ENCODE measurements around the gene SLC12A3.

SLC12A3 gene

DNA sequence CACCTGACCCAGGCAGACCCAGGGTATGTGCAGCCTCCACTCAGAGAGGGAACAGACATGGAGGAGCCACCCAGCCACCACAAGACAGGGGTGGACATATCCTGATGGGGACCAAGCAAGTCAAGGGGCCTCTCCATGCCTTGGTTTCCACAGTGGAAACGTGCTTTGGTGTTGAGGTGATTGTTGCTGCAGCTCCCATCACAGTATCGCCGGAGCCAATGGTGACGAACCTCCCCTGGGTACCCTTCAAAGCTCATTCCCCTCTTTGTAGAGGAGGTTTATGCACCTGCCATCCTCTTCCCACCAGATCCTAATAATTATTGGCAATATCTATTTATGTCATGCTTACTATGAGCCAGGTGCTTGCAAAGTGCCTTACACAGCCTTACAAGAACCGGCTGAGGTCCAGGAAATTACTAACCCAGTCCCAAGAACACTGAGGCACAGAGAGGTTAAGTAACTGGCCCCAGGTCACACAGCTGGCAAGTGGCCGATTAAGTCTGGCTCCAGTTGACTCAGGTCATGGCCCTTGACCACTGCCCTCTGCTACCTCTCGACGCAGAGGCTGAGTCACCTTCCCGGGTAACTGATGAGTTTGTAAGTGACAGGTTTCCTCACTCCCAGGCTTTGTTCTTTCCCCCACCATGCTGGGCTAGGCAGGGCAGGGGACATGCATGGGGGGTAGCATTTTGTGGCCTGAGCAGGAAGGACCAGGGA, 20.6 kb downstream of the SLC12A3 start:
- in situ Hi-C loops (cut with HindIII; ENCODE audit: low sequenced_read_pairs) = no loop called here
- TF ChIP-seq, protein P1, sequence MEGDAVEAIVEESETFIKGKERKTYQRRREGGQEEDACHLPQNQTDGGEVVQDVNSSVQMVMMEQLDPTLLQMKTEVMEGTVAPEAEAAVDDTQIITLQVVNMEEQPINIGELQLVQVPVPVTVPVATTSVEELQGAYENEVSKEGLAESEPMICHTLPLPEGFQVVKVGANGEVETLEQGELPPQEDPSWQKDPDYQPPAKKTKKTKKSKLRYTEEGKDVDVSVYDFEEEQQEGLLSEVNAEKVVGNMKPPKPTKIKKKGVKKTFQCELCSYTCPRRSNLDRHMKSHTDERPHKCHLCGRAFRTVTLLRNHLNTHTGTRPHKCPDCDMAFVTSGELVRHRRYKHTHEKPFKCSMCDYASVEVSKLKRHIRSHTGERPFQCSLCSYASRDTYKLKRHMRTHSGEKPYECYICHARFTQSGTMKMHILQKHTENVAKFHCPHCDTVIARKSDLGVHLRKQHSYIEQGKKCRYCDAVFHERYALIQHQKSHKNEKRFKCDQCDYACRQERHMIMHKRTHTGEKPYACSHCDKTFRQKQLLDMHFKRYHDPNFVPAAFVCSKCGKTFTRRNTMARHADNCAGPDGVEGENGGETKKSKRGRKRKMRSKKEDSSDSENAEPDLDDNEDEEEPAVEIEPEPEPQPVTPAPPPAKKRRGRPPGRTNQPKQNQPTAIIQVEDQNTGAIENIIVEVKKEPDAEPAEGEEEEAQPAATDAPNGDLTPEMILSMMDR (IDR thresholded peaks at IDR 0.05; ENCODE audit: low read depth, low read length, missing control alignments) = no peak
- H3K4me3 ChIP-seq (ENCODE audit: low read depth, low read length) = no peak overlapping the region
- no peak for DNase-seq (ENCODE audit: low read depth)

DNA sequence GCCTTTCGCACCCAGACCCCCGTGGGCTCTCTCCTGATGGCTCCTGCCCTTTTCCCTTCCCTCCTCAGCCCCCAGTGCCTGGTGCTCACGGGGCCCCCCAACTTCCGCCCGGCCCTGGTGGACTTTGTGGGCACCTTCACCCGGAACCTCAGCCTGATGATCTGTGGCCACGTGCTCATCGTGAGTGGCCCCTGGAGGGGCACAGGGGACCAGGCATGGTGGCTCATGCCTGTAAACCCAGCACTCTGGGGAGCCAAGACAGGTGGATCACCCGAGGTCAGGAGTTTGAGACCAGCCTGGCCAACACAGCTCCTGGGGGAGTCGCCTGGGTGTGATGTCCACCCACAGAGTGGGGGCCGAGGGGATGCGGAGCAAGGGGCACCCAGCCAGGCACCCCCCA, 21.3 kb downstream of the SLC12A3 start:
- no peak overlapping the region for H3K4me3 ChIP-seq (ENCODE audit: low read depth, low read length)
- TF ChIP-seq, protein P1 (IDR thresholded peaks at IDR 0.05; ENCODE audit: low read depth, low read length, missing control alignments) = no peak
- in situ Hi-C loops (cut with HindIII; ENCODE audit: low sequenced_read_pairs) = no loop called here
- no peak for DNase-seq (ENCODE audit: low read depth)

DNA sequence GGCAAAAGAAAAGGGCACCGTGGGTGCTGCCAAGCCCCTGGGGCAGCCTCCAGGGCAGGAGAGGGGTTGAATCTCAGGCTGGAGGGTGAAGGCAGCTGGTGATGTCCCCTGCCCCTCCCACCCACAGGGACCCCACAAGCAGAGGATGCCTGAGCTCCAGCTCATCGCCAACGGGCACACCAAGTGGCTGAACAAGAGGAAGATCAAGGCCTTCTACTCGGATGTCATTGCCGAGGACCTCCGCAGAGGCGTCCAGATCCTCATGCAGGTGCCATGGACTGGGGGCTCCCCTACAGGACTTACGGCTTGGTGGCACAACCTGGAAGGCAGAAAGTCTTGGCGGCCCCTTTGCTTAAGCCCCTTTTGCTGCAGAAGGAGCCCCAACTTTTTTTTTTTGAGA, 21.8 kb downstream of the SLC12A3 start:
- DNase-seq (ENCODE audit: low read depth) = no peak
- H3K4me3 ChIP-seq (ENCODE audit: low read depth, low read length) = no peak overlapping the region
- TF ChIP-seq, protein P1 (IDR thresholded peaks at IDR 0.05; ENCODE audit: low read depth, low read length, missing control alignments) = no peak
- in situ Hi-C loops (cut with HindIII; ENCODE audit: low sequenced_read_pairs) = no loop called here

DNA sequence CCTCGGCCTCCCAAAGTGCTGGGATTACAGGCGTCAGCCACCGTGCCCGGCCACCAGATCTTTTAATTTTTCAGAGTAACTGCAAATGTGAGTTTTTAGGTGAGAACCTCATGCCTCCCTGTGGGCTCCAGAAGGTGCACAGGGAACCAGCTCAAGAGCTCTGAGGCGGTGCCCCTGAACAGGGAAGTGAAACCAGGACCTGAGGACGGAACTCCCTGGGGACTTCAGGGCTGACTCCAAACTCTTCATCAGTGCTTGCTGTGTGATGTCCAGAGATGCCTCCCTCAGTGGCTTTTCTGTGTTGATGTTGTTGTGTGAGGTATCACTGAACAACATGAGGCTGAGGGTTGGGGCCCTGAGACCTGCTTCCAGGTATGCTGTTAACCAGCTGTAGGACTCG, 23.8 kb downstream of the SLC12A3 start:
- H3K4me3 ChIP-seq (ENCODE audit: low read depth, low read length) = no peak overlapping the region
- TF ChIP-seq, protein P1 (IDR thresholded peaks at IDR 0.05; ENCODE audit: low read depth, low read length, missing control alignments) = no peak
- in situ Hi-C loops (cut with HindIII; ENCODE audit: low sequenced_read_pairs) = no loop called here
- DNase-seq (ENCODE audit: low read depth) = no peak

DNA sequence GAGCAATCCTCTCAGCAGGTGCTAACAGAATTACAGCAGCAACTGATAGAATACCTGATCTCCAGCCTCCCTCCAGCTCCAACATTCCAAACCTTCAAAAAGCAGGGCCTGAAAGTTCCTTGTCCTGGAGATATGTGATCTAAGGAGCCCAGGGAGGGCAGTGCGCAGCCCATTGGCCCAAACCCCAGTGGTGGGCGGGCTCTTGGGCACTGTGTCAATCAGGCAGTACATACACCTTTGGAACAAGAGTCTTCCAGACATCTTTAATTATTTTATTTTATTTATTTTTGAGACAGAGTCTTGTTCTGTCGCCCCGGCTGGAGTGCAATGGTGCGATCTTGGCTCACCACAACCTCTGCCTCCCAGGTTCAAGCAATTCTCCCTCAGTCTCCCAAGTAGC, 24.2 kb downstream of the SLC12A3 start:
- no peak overlapping the region for H3K4me3 ChIP-seq (ENCODE audit: low read depth, low read length)
- no peak for DNase-seq (ENCODE audit: low read depth)
- TF ChIP-seq, protein P1 (IDR thresholded peaks at IDR 0.05; ENCODE audit: low read depth, low read length, missing control alignments) = no peak
- in situ Hi-C loops (cut with HindIII; ENCODE audit: low sequenced_read_pairs) = no loop called here

DNA sequence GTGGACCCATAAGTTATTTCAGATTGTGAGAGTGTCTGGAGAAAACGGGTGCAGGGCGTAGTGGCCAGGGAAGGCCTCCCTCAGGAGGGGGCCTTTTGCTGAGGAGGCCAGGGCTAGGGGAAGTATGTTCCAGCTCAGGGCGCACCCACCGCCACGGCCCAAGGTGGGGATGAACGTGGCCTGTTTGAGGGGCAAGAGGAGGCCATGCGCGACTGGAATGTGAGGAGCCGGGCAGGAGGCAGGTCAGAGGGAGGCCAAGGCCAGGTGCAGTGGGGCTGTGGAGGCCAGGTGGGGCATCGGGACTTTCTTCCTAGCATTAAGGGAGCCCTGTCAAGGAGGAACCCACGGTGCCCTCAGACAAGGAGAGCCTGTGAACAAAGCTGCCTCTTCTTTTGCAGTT, 26.7 kb downstream of the SLC12A3 start:
- no peak for DNase-seq (ENCODE audit: low read depth)
- in situ Hi-C loops (cut with HindIII; ENCODE audit: low sequenced_read_pairs) = no loop called here
- H3K4me3 ChIP-seq (ENCODE audit: low read depth, low read length) = no peak overlapping the region
- TF ChIP-seq, protein P1 (IDR thresholded peaks at IDR 0.05; ENCODE audit: low read depth, low read length, missing control alignments) = no peak

Measured in astrocyte of the cerebellum (primary cell).